Measurements from ENCODE around the gene SARS1. TPM values are rescaled to one million over a fixed set of nuclear protein-coding genes. Genes with fewer than 3 reads are reported as not detected.

SARS1 gene
- total and polyA plus RNA-seq, 2 of the 13 experiments (the other 11 are each of a cell fraction or from before 2014, with no cell fraction given), result 103 to 134 TPM

Other genes with a start within 250 kb of the SARS1 start
- 5.9 and 6.0 TPM in 2 replicates for gene WDR47, start 171.8 kb upstream of the SARS1 start, total RNA-seq (2016; rRNA removed; fragmentation: Illumina TruSeq; extraction: Trizol)
- 3.7 and 4.3 TPM in 2 replicates for gene WDR47, start 171.8 kb upstream of the SARS1 start, polyA plus RNA-seq (2011; rRNA removed)
- 36.3 and 62.1 TPM in 2 replicates for gene TAF13, start 137.9 kb upstream of the SARS1 start, total RNA-seq (2016; rRNA removed; fragmentation: Illumina TruSeq; extraction: Trizol)
- gene TAF13, start 137.9 kb upstream of the SARS1 start, polyA plus RNA-seq (2011; rRNA removed), result 8.6 and 11.5 TPM in 2 replicates
- 22.4 and 24.4 TPM in 2 replicates for gene TMEM167B, start 123.2 kb upstream of the SARS1 start, total RNA-seq (2016; rRNA removed; fragmentation: Illumina TruSeq; extraction: Trizol)
- gene TMEM167B, start 123.2 kb upstream of the SARS1 start, polyA plus RNA-seq (2011; rRNA removed), result 9.5 and 10.2 TPM in 2 replicates
- 0.14 and 0.20 TPM in 2 replicates for gene ELAPOR1, start 99.8 kb upstream of the SARS1 start, total RNA-seq (2016; rRNA removed; fragmentation: Illumina TruSeq; extraction: Trizol)
- gene ELAPOR1, start 99.8 kb upstream of the SARS1 start, polyA plus RNA-seq (2011; rRNA removed), result 0.12 and 0.13 TPM in 2 replicates
- 3.1 and 4.0 TPM in 2 replicates for gene CELSR2, start 35.6 kb downstream of the SARS1 start, total RNA-seq (2016; rRNA removed; fragmentation: Illumina TruSeq; extraction: Trizol)
- gene CELSR2, start 35.6 kb downstream of the SARS1 start, polyA plus RNA-seq (2011; rRNA removed), result 6.6 and 7.8 TPM in 2 replicates
- 26.5 and 28.6 TPM in 2 replicates for gene PSRC1, start 69.2 kb downstream of the SARS1 start, total RNA-seq (2016; rRNA removed; fragmentation: Illumina TruSeq; extraction: Trizol)
- 23.9 and 30.3 TPM in 2 replicates for gene PSRC1, start 69.2 kb downstream of the SARS1 start, polyA plus RNA-seq (2011; rRNA removed)
- 3.8 and 5.7 TPM in 2 replicates for gene MYBPHL, start 93.1 kb downstream of the SARS1 start, total RNA-seq (2016; rRNA removed; fragmentation: Illumina TruSeq; extraction: Trizol)
- 3.7 and 6.1 TPM in 2 replicates for gene MYBPHL, start 93.1 kb downstream of the SARS1 start, polyA plus RNA-seq (2011; rRNA removed)
- gene SORT1, start 184.0 kb downstream of the SARS1 start, total RNA-seq (2016; rRNA removed; fragmentation: Illumina TruSeq; extraction: Trizol), result 32.4 and 35.3 TPM in 2 replicates
- 79.7 and 93.0 TPM in 2 replicates for gene SORT1, start 184.0 kb downstream of the SARS1 start, polyA plus RNA-seq (2011; rRNA removed)
- gene PSMA5, start 212.5 kb downstream of the SARS1 start, total RNA-seq (2016; rRNA removed; fragmentation: Illumina TruSeq; extraction: Trizol), result 169 and 261 TPM in 2 replicates
- gene PSMA5, start 212.5 kb downstream of the SARS1 start, polyA plus RNA-seq (2011; rRNA removed), result 116 and 140 TPM in 2 replicates

Measured in HepG2 (cell line).